ENCODE measurements around the gene STOX2. TPM values are rescaled to one million over a fixed set of nuclear protein-coding genes. Genes with fewer than 3 reads are reported as not detected.

STOX2 gene
- total and polyA plus RNA-seq, 10 of the 15 experiments (the other 5 are each of a cell fraction or from before 2014, with no cell fraction given), result 0.01 to 1.2 (median 0.18) TPM; not detected in 4

DNA sequence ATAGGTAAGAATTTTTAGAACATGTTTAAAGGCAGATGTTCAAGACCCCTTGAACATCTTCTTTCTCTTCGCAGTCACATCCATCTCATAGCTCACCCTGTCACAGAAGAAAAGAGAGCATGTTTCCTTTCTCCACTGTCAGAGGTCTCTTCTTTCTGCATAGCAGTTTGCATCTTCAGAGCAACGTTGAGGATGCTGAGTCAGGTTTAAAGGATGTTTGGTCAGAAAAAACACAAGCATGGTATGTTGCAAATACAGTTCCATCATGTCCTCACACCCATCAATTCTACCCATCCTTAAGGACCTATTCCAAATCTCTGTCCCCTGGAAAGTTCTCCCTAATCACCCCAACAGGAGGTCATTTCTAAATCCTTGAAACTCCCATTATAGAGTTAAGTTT is 84.8 kb downstream of the STOX2 start:
- no peak overlapping the region for H3K4me3 ChIP-seq
- no peaks in the 10 kb centered on the region for H4K20me1 ChIP-seq (ENCODE audit: control insufficient read depth, insufficient read depth)
- BruUV-seq (replicated peaks), result no TSS peak
- H3K9ac ChIP-seq (ENCODE audit: control insufficient read depth, insufficient read depth, low read length), result no peak overlapping the region
- DNase-seq (ENCODE audit: low read depth, low spot score), result no peak
- H3K4me2 ChIP-seq (ENCODE audit: control insufficient read depth, insufficient read depth), result no peak overlapping the region
- no peak overlapping the region for H2AFZ ChIP-seq (ENCODE audit: control insufficient read depth, low read depth, low read length)
- no peak overlapping the region for H3K27ac ChIP-seq (ENCODE audit: control insufficient read depth, insufficient read depth)
- H3K79me2 ChIP-seq (ENCODE audit: control insufficient read depth, insufficient read depth, low read length), result no peaks in the 10 kb centered on the region
- no peaks in the 10 kb centered on the region for H3K4me1 ChIP-seq (ENCODE audit: control insufficient read depth, insufficient read depth, low read length)
- no peak for TF ChIP-seq ZNF24 (IDR thresholded peaks at IDR 0.05)
- no peak for TF ChIP-seq YY1 (IDR thresholded peaks at IDR 0.05; ENCODE audit: low read depth, low read length)
- TF ChIP-seq FOXK2 (IDR thresholded peaks at IDR 0.05), result no peak
- no peak for TF ChIP-seq EGR1 (IDR thresholded peaks at IDR 0.05; ENCODE audit: borderline replicate concordance in 1 of 2, low read depth in 2 of 2, low read length in 2 of 2)
- no peak for TF ChIP-seq CBX5 (IDR thresholded peaks at IDR 0.05; ENCODE audit: low read depth)
- TF ChIP-seq NRF1 (conservative IDR thresholded peaks at IDR 0.05; ENCODE audit: low read depth, low read length), result no peak
- no peak for TF ChIP-seq SMAD1 (IDR thresholded peaks at IDR 0.05; ENCODE audit: low read depth, partially characterized antibody)
- TF ChIP-seq NFYA (IDR thresholded peaks at IDR 0.05; ENCODE audit: borderline replicate concordance, low read depth, low read length), result no peak
- no peak for TF ChIP-seq CBFB (IDR thresholded peaks at IDR 0.05; ENCODE audit: low read depth)
- no peak for TF ChIP-seq SMAD5 (IDR thresholded peaks at IDR 0.05; ENCODE audit: low read depth)
- TF ChIP-seq, protein P1, sequence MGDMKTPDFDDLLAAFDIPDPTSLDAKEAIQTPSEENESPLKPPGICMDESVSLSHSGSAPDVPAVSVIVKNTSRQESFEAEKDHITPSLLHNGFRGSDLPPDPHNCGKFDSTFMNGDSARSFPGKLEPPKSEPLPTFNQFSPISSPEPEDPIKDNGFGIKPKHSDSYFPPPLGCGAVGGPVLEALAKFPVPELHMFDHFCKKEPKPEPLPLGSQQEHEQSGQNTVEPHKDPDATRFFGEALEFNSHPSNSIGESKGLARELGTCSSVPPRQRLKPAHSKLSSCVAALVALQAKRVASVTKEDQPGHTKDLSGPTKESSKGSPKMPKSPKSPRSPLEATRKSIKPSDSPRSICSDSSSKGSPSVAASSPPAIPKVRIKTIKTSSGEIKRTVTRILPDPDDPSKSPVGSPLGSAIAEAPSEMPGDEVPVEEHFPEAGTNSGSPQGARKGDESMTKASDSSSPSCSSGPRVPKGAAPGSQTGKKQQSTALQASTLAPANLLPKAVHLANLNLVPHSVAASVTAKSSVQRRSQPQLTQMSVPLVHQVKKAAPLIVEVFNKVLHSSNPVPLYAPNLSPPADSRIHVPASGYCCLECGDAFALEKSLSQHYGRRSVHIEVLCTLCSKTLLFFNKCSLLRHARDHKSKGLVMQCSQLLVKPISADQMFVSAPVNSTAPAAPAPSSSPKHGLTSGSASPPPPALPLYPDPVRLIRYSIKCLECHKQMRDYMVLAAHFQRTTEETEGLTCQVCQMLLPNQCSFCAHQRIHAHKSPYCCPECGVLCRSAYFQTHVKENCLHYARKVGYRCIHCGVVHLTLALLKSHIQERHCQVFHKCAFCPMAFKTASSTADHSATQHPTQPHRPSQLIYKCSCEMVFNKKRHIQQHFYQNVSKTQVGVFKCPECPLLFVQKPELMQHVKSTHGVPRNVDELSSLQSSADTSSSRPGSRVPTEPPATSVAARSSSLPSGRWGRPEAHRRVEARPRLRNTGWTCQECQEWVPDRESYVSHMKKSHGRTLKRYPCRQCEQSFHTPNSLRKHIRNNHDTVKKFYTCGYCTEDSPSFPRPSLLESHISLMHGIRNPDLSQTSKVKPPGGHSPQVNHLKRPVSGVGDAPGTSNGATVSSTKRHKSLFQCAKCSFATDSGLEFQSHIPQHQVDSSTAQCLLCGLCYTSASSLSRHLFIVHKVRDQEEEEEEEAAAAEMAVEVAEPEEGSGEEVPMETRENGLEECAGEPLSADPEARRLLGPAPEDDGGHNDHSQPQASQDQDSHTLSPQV (IDR thresholded peaks at IDR 0.05), result no peak
- TF ChIP-seq CREM (IDR thresholded peaks at IDR 0.05; ENCODE audit: low read depth), result no peak
- no peak for TF ChIP-seq BMI1 (IDR thresholded peaks at IDR 0.05; ENCODE audit: borderline replicate concordance)
- H3K27me3 ChIP-seq (replicated peaks in 1 of 2; ENCODE audit: control insufficient read depth in 2 of 2, insufficient read depth in 2 of 2, low read length in 1 of 2), result no peaks in the 10 kb centered on the region; a peak in 2 of 4 replicates
- FAIRE-seq, result no peak
- ChIA-PET SMC1A (ENCODE audit: uncharacterized antibody, unreplicated experiment) (no interaction called here), RAD21 (ENCODE audit: unreplicated experiment) (no interaction called here), CTCF (no interaction called here), POLR2A (no interaction called here)
- 29% methylated on average over 2 of the region's 2 CpGs for WGBS (ENCODE audit: insufficient coverage, insufficient replicate concordance, low lambda C conversion rate, missing lambda C conversion rate)
- in situ Hi-C loops (cut with MboI) (no loop called here), intact Hi-C loops (cut with micrococcal nuclease; ENCODE audit: unreplicated experiment) (no loop called here)
- no peak for ATAC-seq
- no peaks in the 10 kb centered on the region for H3K36me3 ChIP-seq (ENCODE audit: control insufficient read depth in 2 of 2, insufficient read depth in 2 of 2, low read length in 1 of 2)
- no peaks in the 10 kb centered on the region for H3K9me3 ChIP-seq (replicated peaks; ENCODE audit: control insufficient read depth, insufficient read depth, low read length)

All from GM12878 (cell line).